MM.1S (cell line): Measurements from ENCODE around the gene CHM.

Experiments
- DNase-seq: peaks from one replicate; pipeline ENCODE4 v3.0.0-alpha.2; 2015
- H2AFZ ChIP-seq: fragments of 300-600 bp; sonication (generic); 2 replicates; pipeline ENCODE4 v1.6.0; 2016; ENCODE audit warnings: antibody characterized with exemption, low read length
- H3F3A ChIP-seq: fragments of 300-600 bp; sonication (generic); 2 replicates; pipeline ENCODE4 v1.6.1; 2016; ENCODE audit warnings: mild to moderate bottlenecking, antibody characterized with exemption, low read length, moderate library complexity, mixed read lengths; ENCODE audit not compliant: insufficient read depth
- H3K27ac ChIP-seq: fragments of 300-600 bp; sonication (generic); 2 replicates; pipeline ENCODE4 v1.5.1; 2016; ENCODE audit warnings: mild to moderate bottlenecking, low read length
- H3K27me3 ChIP-seq: fragments of 300-600 bp; sonication (generic); replicated peaks from 2 replicates; pipeline ENCODE4 v1.6.0; 2016; ENCODE audit warnings: low read length; ENCODE audit not compliant: insufficient read depth
- H3K36me3 ChIP-seq: fragments of 300-600 bp; sonication (generic); replicated peaks from 2 replicates; pipeline ENCODE4 v1.6.1; 2016; ENCODE audit warnings: mild to moderate bottlenecking, low read length, mixed read lengths; ENCODE audit not compliant: insufficient read depth
- H3K4me1 ChIP-seq: fragments of 300-600 bp; sonication (generic); 2 replicates; pipeline ENCODE4 v1.6.1; 2016; ENCODE audit warnings: low read length, mixed read lengths
- H3K4me2 ChIP-seq: fragments of 300-600 bp; sonication (generic); 2 replicates; pipeline ENCODE4 v1.6.0; 2016; ENCODE audit warnings: low read depth, low read length
- H3K4me3 ChIP-seq: fragments of 300-600 bp; sonication (generic); 2 replicates; pipeline ENCODE4 v1.5.1; 2016; ENCODE audit warnings: low read length, mixed read lengths
- H3K79me2 ChIP-seq: fragments of 300-600 bp; sonication (generic); 2 replicates; pipeline ENCODE4 v1.6.1; 2016; ENCODE audit warnings: mixed run types, low read length, mixed read lengths
- H3K9ac ChIP-seq: fragments of 300-600 bp; sonication (generic); 2 replicates; pipeline ENCODE4 v1.6.1; 2016; ENCODE audit warnings: low read length, mixed read lengths
- H3K9me2 ChIP-seq: fragments of 300-600 bp; sonication (generic); replicated peaks from 2 replicates; pipeline ENCODE4 v1.6.1; 2016; ENCODE audit warnings: mild to moderate bottlenecking, low read length, mixed read lengths; ENCODE audit not compliant: insufficient read depth
- H3K9me3 ChIP-seq: fragments of 300-600 bp; sonication (generic); replicated peaks from 2 replicates; pipeline ENCODE4 v1.6.1; 2016; ENCODE audit warnings: mild to moderate bottlenecking, low read length, mixed read lengths; ENCODE audit not compliant: insufficient read depth
- H4K20me1 ChIP-seq: fragments of 300-600 bp; sonication (generic); 2 replicates; pipeline ENCODE4 v1.6.1; 2016; ENCODE audit warnings: mild to moderate bottlenecking, low read length, moderate library complexity, mixed read lengths; ENCODE audit not compliant: insufficient read depth
- CTCF ChIP-seq: fragments of 300-600 bp; sonication (generic); IDR thresholded peaks from 2 replicates; pipeline ENCODE4 v1.5.1; 2016; ENCODE audit warnings: antibody characterized with exemption, low read length, mixed read lengths
- EZH2 ChIP-seq: fragments of 300-600 bp; sonication (generic); optimal IDR thresholded peaks from 2 replicates; pipeline ENCODE3; 2017; ENCODE audit warnings: low read depth, mild to moderate bottlenecking, antibody characterized with exemption, low read length, mixed read lengths
- EZH2phosphoT487 ChIP-seq: fragments of 300-600 bp; sonication (generic); IDR thresholded peaks from 2 replicates; pipeline ENCODE4 v1.6.1; 2018; ENCODE audit warnings: antibody characterized with exemption, low read length

The CHM gene

GRCh38 chrX:85882601-85883000 lies 164.8 kb downstream of the CHM start:
- no peak for TF ChIP-seq CTCF
- no peak for TF ChIP-seq EZH2phosphoT487
- TF ChIP-seq EZH2: no peak

GRCh38 chrX:85870585-85870984 lies 176.8 kb downstream of the CHM start:
- Histone ChIP-seq H2AFZ (no peak overlapping the region), H3K9ac (no peak overlapping the region), H3K9me3 (no peaks in the 10 kb centered on the region), H3K4me2 (no peak overlapping the region), H3K4me3 (no peak overlapping the region), H3K79me2 (no peaks in the 10 kb centered on the region), H3K27ac (no peak overlapping the region), H3K27me3 (no peaks in the 10 kb centered on the region), H3K4me1 (no peaks in the 10 kb centered on the region), H3K36me3 (no peaks in the 10 kb centered on the region), H3K9me2 (no peaks in the 10 kb centered on the region), H4K20me1 (no peaks in the 10 kb centered on the region), H3F3A (no peaks in the 10 kb centered on the region)
- TF ChIP-seq EZH2 (no peak), CTCF (no peak), EZH2phosphoT487 (no peak)
- DNase-seq: no peak

More at GRCh38 chrX:85882601-85883000, 164.8 kb downstream of the CHM start:
- Histone ChIP-seq H3F3A (no peaks in the 10 kb centered on the region), H2AFZ (no peak overlapping the region), H3K9me2 (no peaks in the 10 kb centered on the region), H4K20me1 (no peaks in the 10 kb centered on the region), H3K27me3 (no peaks in the 10 kb centered on the region), H3K4me3 (no peak overlapping the region), H3K9me3 (no peaks in the 10 kb centered on the region), H3K36me3 (no peaks in the 10 kb centered on the region), H3K4me2 (no peak overlapping the region), H3K4me1 (no peaks in the 10 kb centered on the region), H3K9ac (no peak overlapping the region), H3K27ac (no peak overlapping the region), H3K79me2 (no peaks in the 10 kb centered on the region)
- no peak for DNase-seq

GRCh38 chrX:85865324-85865723 lies 182.0 kb downstream of the CHM start:
- Histone ChIP-seq H3K4me1 (no peaks in the 10 kb centered on the region), H3K9me3 (no peaks in the 10 kb centered on the region), H3K9me2 (no peaks in the 10 kb centered on the region), H3K36me3 (no peaks in the 10 kb centered on the region; the same call in 1 of the 2 replicates), H3K4me2 (no peak overlapping the region), H3K4me3 (no peak overlapping the region), H3K27ac (no peak overlapping the region), H4K20me1 (no peaks in the 10 kb centered on the region), H3K9ac (no peak overlapping the region), H3K79me2 (no peaks in the 10 kb centered on the region), H3F3A (no peaks in the 10 kb centered on the region), H3K27me3 (no peaks in the 10 kb centered on the region), H2AFZ (no peak overlapping the region)
- no peak for TF ChIP-seq CTCF
- no peak for TF ChIP-seq EZH2
- TF ChIP-seq EZH2phosphoT487: no peak
- no peak for DNase-seq

GRCh38 chrX:85859426-85859825 lies 187.9 kb downstream of the CHM start:
- H3K4me2 ChIP-seq: no peak overlapping the region
- no peak overlapping the region for H3K4me3 ChIP-seq
- H3F3A ChIP-seq: no peaks in the 10 kb centered on the region
- no peak overlapping the region for H2AFZ ChIP-seq
- no peaks in the 10 kb centered on the region for H3K9me3 ChIP-seq
- no peak overlapping the region for H3K9ac ChIP-seq
- H3K79me2 ChIP-seq: no peaks in the 10 kb centered on the region
- no peaks in the 10 kb centered on the region for H3K27me3 ChIP-seq
- no peak overlapping the region for H3K27ac ChIP-seq
- no peaks in the 10 kb centered on the region for H4K20me1 ChIP-seq
- DNase-seq: no peak
- TF ChIP-seq EZH2: no peak
- TF ChIP-seq EZH2phosphoT487: no peak
- TF ChIP-seq CTCF: no peak
- no peaks in the 10 kb centered on the region for H3K9me2 ChIP-seq
- H3K4me1 ChIP-seq: no peaks in the 10 kb centered on the region
- H3K36me3 ChIP-seq: no peaks in the 10 kb centered on the region; the same call in 1 of the 2 replicates
